PFSK-1 (cell line): ENCODE measurements around the gene CCDC97.

Source experiments
- FOXP2 ChIP-seq: optimal IDR thresholded peaks from 2 replicates; pipeline ENCODE3; 2011; ENCODE audit warnings: borderline replicate concordance, control low read depth, inconsistent platforms; ENCODE audit not compliant: insufficient read depth; ENCODE audit errors: extremely low read length, extremely low read depth
- POLR2AphosphoS5 ChIP-seq: IDR thresholded peaks from 2 replicates; pipeline ENCODE4 v1.6.1; 2012; ENCODE audit warnings: low read depth, mild to moderate bottlenecking, control low read depth, low read length, moderate library complexity
- REST ChIP-seq, 2 experiments: IDR thresholded peaks; 2 replicates each; pipeline versions ENCODE4 v1.6.1 to v1.8.0; 2011 to 2012; ENCODE audit warnings: low read depth in 2 of 2, low read length in 2 of 2, control low read depth in 1 of 2, inconsistent platforms in 1 of 2, mild to moderate bottlenecking in 1 of 2, moderate library complexity in 1 of 2; ENCODE audit not compliant: insufficient read depth in 1 of 2
- SIN3A ChIP-seq: IDR thresholded peaks from 2 replicates; pipeline ENCODE4 v1.6.1; 2012; ENCODE audit warnings: mild to moderate bottlenecking, low read length, moderate library complexity, borderline replicate concordance; ENCODE audit not compliant: insufficient read depth
- TAF1 ChIP-seq: IDR thresholded peaks from 2 replicates; pipeline ENCODE4 v1.6.1; 2012; ENCODE audit warnings: low read length, control low read depth, borderline replicate concordance; ENCODE audit not compliant: insufficient read depth

CCDC97 gene

GRCh38 chr19:41330481-41330880, 20.5 kb downstream of the CCDC97 start:
- TF ChIP-seq TAF1, result no peak
- TF ChIP-seq SIN3A, result no peak
- TF ChIP-seq REST (IDR thresholded peaks at IDR 0.05; ENCODE audit: insufficient read depth in 1 of 2, low read depth in 2 of 2, low read length in 2 of 2), result no peak
- TF ChIP-seq FOXP2, result no peak
- TF ChIP-seq POLR2AphosphoS5, result no peak

- TF ChIP-seq FOXP2, result no peak
- TF ChIP-seq REST (IDR thresholded peaks at IDR 0.05; ENCODE audit: insufficient read depth in 1 of 2, low read depth in 2 of 2, low read length in 2 of 2), result no peak
- no peak for TF ChIP-seq POLR2AphosphoS5
- TF ChIP-seq SIN3A, result no peak
- TF ChIP-seq TAF1, result no peak
These were observed 21.1 kb downstream of the CCDC97 start for GRCh38 chr19:41330946-41331678.

GRCh38 chr19:41332000-41332399, 22.0 kb downstream of the CCDC97 start:
- TF ChIP-seq POLR2AphosphoS5, result no peak
- no peak for TF ChIP-seq FOXP2
- TF ChIP-seq TAF1, result no peak
- no peak for TF ChIP-seq SIN3A
- no peak for TF ChIP-seq REST (IDR thresholded peaks at IDR 0.05; ENCODE audit: insufficient read depth in 1 of 2, low read depth in 2 of 2, low read length in 2 of 2)

GRCh38 chr19:41332468-41332867, 22.5 kb downstream of the CCDC97 start:
- TF ChIP-seq TAF1, result no peak
- no peak for TF ChIP-seq SIN3A
- TF ChIP-seq REST (IDR thresholded peaks at IDR 0.05; ENCODE audit: insufficient read depth in 1 of 2, low read depth in 2 of 2, low read length in 2 of 2), result no peak

- TF ChIP-seq REST (IDR thresholded peaks at IDR 0.05; ENCODE audit: insufficient read depth in 1 of 2, low read depth in 2 of 2, low read length in 2 of 2) (no peak), SIN3A (no peak), TAF1 (no peak), POLR2AphosphoS5 (no peak), FOXP2 (no peak)
These were observed 24.8 kb downstream of the CCDC97 start for GRCh38 chr19:41334793-41335192.
